Endothelial cell of umbilical vein (primary cell): ENCODE results near the gene SSR2. TPM values are rescaled to one million over a fixed set of nuclear protein-coding genes. Genes with fewer than 3 reads are reported as not detected.

Experiments used
- BruUV-seq: library from RNA; stranded (reverse); fragments of 400-500 nt; replicated peaks from 2 replicates; lab custom pipeline; 2021; lab: Mats Ljungman, UMichigan
- CTCF ChIA-PET: fragments of 300-600, 350-600 bp; sonication (Branson Sonifier 250); formaldehyde crosslinking; loops from one replicate; lab custom pipeline; 2021; ENCODE audit warnings: antibody characterized with exemption, inconsistent platforms; lab: Charles Lee
- POLR2A ChIA-PET: fragments of 300-600, 350-600 bp; sonication (Branson Sonifier 250); formaldehyde crosslinking; loops from one replicate; lab custom pipeline; 2021; ENCODE audit warnings: antibody characterized with exemption, inconsistent platforms; lab: Charles Lee
- DNase-seq: peaks from one replicate; pipeline ENCODE4 v3.0.0-alpha.2; 2011; ENCODE audit warnings: low read depth, low spot score
- FAIRE-seq: peaks from 2 replicates; lab custom pipeline; 2011; peaks lifted over from hg19 to GRCh38; lab: Jason Lieb, UNC
- H2AFZ ChIP-seq: 2 replicates; pipeline ENCODE4 v1.6.0; 2012; ENCODE audit warnings: low read depth, low read length, control low read depth, inconsistent platforms
- H3K27ac ChIP-seq: 2 replicates; pipeline ENCODE4 v1.5.1; 2011; ENCODE audit warnings: low read depth, mild to moderate bottlenecking, control low read depth, low read length, moderate library complexity; ENCODE audit not compliant: insufficient read depth
- H3K27me3 ChIP-seq, 2 experiments: 2 replicates each; pipeline versions ENCODE4 v1.6.0 to v1.6.1; 2011; ENCODE audit warnings: low read length in 2 of 2, mixed read lengths in 1 of 2; ENCODE audit not compliant: control insufficient read depth in 2 of 2, insufficient read depth in 2 of 2
- H3K36me3 ChIP-seq, 2 experiments: 2 replicates in 1 of 2; 3 replicates in 1 of 2; pipeline ENCODE4 v1.5.1; 2011; ENCODE audit warnings: low read length in 2 of 2, mild to moderate bottlenecking in 1 of 2, moderate library complexity in 1 of 2; ENCODE audit not compliant: control insufficient read depth in 2 of 2, insufficient read depth in 2 of 2; ENCODE audit errors: extremely low read depth in 1 of 2
- H3K4me1 ChIP-seq: 3 replicates; pipeline ENCODE4 v1.5.1; 2011; ENCODE audit warnings: mild to moderate bottlenecking, low read length; ENCODE audit not compliant: control insufficient read depth, insufficient read depth; ENCODE audit errors: extremely low read depth
- H3K4me2 ChIP-seq: 2 replicates; pipeline ENCODE4 v1.6.1; 2011; ENCODE audit warnings: low read length, control low read depth, mixed read lengths; ENCODE audit not compliant: insufficient read depth
- H3K4me3 ChIP-seq, 3 experiments: fragments of 200-600 bp in 1 of 3; sonication (generic), shearing (Covaris generic) in 1 of 3; replicated peaks in 1 of 3; 2 replicates each; pipeline ENCODE4 v1.5.1; 2011 to 2016; ENCODE audit warnings: control low read depth in 3 of 3, low read length in 3 of 3, mild to moderate bottlenecking in 2 of 3, inconsistent platforms in 1 of 3, low read depth in 1 of 3, moderate library complexity in 1 of 3; ENCODE audit not compliant: insufficient read depth in 1 of 3
- H3K79me2 ChIP-seq: 2 replicates; pipeline ENCODE4 v1.6.0; 2012; ENCODE audit warnings: low read length, inconsistent platforms; ENCODE audit not compliant: control insufficient read depth, insufficient read depth
- H3K9ac ChIP-seq: replicated peaks from 2 replicates; pipeline ENCODE3; 2011; ENCODE audit warnings: low read length, control low read depth; ENCODE audit not compliant: insufficient read depth; ENCODE audit errors: extremely low read depth
- H3K9me1 ChIP-seq: replicated peaks from 3 replicates; pipeline ENCODE4 v1.6.0; 2011; ENCODE audit warnings: mild to moderate bottlenecking, low read length; ENCODE audit not compliant: control insufficient read depth, insufficient read depth; ENCODE audit errors: extremely low read depth
- H3K9me3 ChIP-seq: replicated peaks from 2 replicates; pipeline ENCODE4 v1.5.1; 2012; ENCODE audit warnings: low read length, inconsistent platforms; ENCODE audit not compliant: control insufficient read depth, insufficient read depth
- H4K20me1 ChIP-seq: replicated peaks from 2 replicates; pipeline ENCODE3; 2011; ENCODE audit warnings: mild to moderate bottlenecking, low read length; ENCODE audit not compliant: control insufficient read depth, insufficient read depth; ENCODE audit errors: extremely low read depth
- FOS ChIP-seq: IDR thresholded peaks from 2 replicates; pipeline ENCODE4 v1.6.1; 2011; ENCODE audit warnings: mild to moderate bottlenecking, low read length, moderate library complexity, borderline replicate concordance; ENCODE audit not compliant: insufficient read depth
- MYC ChIP-seq: IDR thresholded peaks from one replicate; pipeline ENCODE4 v1.6.1; 2011; ENCODE audit warnings: mild to moderate bottlenecking, low read depth, low read length
- POLR2A ChIP-seq: IDR thresholded peaks from 2 replicates; pipeline ENCODE4 v1.6.1; 2012; ENCODE audit warnings: low read depth, mild to moderate bottlenecking, control low read depth, low read length
- POLR2AphosphoS5 ChIP-seq: IDR thresholded peaks from 2 replicates; pipeline ENCODE4 v1.6.1; 2012; ENCODE audit warnings: low read depth, mild to moderate bottlenecking, control low read depth, low read length, moderate library complexity; ENCODE audit not compliant: insufficient read depth
- dilution Hi-C: fragments of 300-500 bp; cut with MboI; formaldehyde crosslinking; loops from one replicate; pipeline ENCODE4 v1.15.0; 2019; ENCODE audit warnings: low sequenced_read_pairs; ENCODE audit not compliant: extremely low pct_ligation_motif_present
- intact Hi-C: fragments of 100-400 bp; cut with micrococcal nuclease; formaldehyde crosslinking; loops from one replicate; pipeline ENCODE4 v1.10.0; 2022
- polyA plus RNA-seq, 4 experiments: library from polyadenylated mRNA; depleted of rRNA in 3 of 4; stranded (reverse) in 3 of 4; unstranded in 1 of 4; fragments of >200 nt; gene quantifications; 2 replicates each; pipeline versions ENCODE4 v1.2.1 to v1.2.3, GENCODE V29; 2011 to 2012; ENCODE audit warnings: missing spikeins in 1 of 4
- total RNA-seq: library from RNA; stranded (reverse); gene quantifications from 2 replicates; pipeline ENCODE4 v1.2.3, GENCODE V29; 2021
- TF ChIP-seq, protein P1 (sequence below), 2 donors: IDR thresholded peaks; 1 replicate in 1 of 2; 2 replicates in 1 of 2; pipeline ENCODE4 v1.5.1; 2011; ENCODE audit warnings: low read length in 2 of 2, mild to moderate bottlenecking in 2 of 2, moderate library complexity in 2 of 2, control low read depth in 1 of 2, inconsistent platforms in 1 of 2, low read depth in 1 of 2; ENCODE audit not compliant: insufficient read depth in 1 of 2; ENCODE audit errors: extremely low read depth in 1 of 2

SSR2 gene
- total and polyA plus RNA-seq, 2 donors (not counting 3 experiments of a cell fraction or from before 2014, with no cell fraction given) = 362 to 1,787 TPM

DNA sequence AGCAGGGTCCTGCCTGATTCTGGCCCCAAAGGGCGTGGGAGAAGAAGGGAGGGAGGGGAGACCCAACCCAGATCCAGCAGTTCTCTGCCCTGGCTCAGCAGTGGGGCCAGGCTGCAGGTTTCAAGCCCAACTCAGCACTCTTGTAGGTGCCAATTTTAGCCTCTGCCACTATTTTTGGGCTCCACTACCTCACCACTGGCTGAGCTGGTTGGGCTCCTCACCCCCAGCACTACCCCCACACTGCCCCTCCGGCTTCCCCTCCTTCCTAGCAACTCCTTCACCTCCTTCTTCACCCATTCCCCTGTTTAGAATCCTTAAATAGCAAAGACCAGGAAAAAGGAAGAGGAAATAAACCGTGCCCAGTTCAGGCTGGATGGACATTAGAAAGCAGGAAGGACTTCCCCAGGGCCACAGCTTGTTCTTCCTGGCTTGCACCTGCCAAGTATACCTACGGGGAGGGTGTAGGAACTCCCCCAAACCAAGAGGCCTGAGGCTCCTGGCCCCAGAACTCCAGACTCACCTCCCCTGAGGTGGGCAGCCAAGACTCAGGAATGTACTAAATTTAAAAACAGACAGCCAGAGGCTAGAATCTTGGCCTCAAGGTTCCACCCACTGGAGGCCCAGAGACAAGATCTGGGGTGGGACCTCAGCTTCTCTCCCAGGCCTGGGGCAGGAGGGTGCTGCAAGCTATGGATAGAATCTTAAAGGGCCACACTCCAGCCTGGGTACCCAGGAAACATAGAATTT lies 41.0 kb downstream of the SSR2 start:
- Histone ChIP-seq H4K20me1 (no peaks in the 10 kb centered on the region), H3K79me2 (peaks cover 43% of the 10 kb centered on the region), H3K9me1 (no peaks in the 10 kb centered on the region), H3K4me3 (no peak overlapping the region), H3K36me3 (no peaks in the 10 kb centered on the region), H3K27ac (peak overlapping the region; percentile 55), H2AFZ (no peak overlapping the region), H3K27me3 (no peaks in the 10 kb centered on the region), H3K9me3 (no peaks in the 10 kb centered on the region), H3K9ac (no peak overlapping the region), H3K4me2 (peak overlapping the region; percentile 63), H3K4me1 (peaks cover 63% of the 10 kb centered on the region)
- DNase-seq = no peak
- intact Hi-C loops = no loop called here
- FAIRE-seq = peak; percentile 35
- ChIA-PET CTCF (interaction anchor here (1.3 to 12.1 kb wide), 5 partner anchors 9 to 47 kb away, joined by 4 to 138 read pairs (median 8); partner anchors contain the start of gene KHDC4), POLR2A (no interaction called here)
- no peak for TF ChIP-seq MYC
- no peak for TF ChIP-seq FOS
- TF ChIP-seq POLR2A = no peak
- TF ChIP-seq, protein P1, sequence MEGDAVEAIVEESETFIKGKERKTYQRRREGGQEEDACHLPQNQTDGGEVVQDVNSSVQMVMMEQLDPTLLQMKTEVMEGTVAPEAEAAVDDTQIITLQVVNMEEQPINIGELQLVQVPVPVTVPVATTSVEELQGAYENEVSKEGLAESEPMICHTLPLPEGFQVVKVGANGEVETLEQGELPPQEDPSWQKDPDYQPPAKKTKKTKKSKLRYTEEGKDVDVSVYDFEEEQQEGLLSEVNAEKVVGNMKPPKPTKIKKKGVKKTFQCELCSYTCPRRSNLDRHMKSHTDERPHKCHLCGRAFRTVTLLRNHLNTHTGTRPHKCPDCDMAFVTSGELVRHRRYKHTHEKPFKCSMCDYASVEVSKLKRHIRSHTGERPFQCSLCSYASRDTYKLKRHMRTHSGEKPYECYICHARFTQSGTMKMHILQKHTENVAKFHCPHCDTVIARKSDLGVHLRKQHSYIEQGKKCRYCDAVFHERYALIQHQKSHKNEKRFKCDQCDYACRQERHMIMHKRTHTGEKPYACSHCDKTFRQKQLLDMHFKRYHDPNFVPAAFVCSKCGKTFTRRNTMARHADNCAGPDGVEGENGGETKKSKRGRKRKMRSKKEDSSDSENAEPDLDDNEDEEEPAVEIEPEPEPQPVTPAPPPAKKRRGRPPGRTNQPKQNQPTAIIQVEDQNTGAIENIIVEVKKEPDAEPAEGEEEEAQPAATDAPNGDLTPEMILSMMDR (IDR thresholded peaks at IDR 0.05; ENCODE audit: extremely low read depth in 1 of 2, insufficient read depth in 1 of 2, low read depth in 1 of 2, low read length in 2 of 2) = no peak
- TF ChIP-seq POLR2AphosphoS5 = no peak
- no TSS peak for BruUV-seq
- dilution Hi-C loops = no loop called here
